ENCODE results near the gene ATG16L1.

DNA sequence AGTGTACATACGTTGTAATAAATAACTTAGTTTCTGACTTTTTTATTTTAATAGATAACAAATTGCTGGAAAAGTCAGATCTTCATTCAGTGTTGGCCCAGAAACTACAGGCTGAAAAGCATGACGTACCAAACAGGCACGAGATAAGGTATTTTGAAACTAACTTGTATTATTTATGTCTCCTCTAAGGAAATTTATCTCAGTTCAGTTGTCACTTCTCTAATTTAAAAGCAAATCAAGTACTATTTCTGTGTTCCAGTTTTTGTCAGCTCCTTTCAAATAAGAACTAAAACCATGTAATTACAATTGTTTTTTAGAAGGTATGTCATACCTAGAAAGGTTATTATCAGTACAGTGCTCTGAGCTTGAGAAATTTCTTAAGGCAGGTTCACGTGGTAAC lies 4.6 kb downstream of the ATG16L1 start:
- TF ChIP-seq, protein P1, sequence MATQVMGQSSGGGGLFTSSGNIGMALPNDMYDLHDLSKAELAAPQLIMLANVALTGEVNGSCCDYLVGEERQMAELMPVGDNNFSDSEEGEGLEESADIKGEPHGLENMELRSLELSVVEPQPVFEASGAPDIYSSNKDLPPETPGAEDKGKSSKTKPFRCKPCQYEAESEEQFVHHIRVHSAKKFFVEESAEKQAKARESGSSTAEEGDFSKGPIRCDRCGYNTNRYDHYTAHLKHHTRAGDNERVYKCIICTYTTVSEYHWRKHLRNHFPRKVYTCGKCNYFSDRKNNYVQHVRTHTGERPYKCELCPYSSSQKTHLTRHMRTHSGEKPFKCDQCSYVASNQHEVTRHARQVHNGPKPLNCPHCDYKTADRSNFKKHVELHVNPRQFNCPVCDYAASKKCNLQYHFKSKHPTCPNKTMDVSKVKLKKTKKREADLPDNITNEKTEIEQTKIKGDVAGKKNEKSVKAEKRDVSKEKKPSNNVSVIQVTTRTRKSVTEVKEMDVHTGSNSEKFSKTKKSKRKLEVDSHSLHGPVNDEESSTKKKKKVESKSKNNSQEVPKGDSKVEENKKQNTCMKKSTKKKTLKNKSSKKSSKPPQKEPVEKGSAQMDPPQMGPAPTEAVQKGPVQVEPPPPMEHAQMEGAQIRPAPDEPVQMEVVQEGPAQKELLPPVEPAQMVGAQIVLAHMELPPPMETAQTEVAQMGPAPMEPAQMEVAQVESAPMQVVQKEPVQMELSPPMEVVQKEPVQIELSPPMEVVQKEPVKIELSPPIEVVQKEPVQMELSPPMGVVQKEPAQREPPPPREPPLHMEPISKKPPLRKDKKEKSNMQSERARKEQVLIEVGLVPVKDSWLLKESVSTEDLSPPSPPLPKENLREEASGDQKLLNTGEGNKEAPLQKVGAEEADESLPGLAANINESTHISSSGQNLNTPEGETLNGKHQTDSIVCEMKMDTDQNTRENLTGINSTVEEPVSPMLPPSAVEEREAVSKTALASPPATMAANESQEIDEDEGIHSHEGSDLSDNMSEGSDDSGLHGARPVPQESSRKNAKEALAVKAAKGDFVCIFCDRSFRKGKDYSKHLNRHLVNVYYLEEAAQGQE (IDR thresholded peaks at IDR 0.05; ENCODE audit: insufficient read depth in 1 of 2, low read depth in 2 of 2, low read length in 1 of 2), result no peak
- TF ChIP-seq, protein P2, sequence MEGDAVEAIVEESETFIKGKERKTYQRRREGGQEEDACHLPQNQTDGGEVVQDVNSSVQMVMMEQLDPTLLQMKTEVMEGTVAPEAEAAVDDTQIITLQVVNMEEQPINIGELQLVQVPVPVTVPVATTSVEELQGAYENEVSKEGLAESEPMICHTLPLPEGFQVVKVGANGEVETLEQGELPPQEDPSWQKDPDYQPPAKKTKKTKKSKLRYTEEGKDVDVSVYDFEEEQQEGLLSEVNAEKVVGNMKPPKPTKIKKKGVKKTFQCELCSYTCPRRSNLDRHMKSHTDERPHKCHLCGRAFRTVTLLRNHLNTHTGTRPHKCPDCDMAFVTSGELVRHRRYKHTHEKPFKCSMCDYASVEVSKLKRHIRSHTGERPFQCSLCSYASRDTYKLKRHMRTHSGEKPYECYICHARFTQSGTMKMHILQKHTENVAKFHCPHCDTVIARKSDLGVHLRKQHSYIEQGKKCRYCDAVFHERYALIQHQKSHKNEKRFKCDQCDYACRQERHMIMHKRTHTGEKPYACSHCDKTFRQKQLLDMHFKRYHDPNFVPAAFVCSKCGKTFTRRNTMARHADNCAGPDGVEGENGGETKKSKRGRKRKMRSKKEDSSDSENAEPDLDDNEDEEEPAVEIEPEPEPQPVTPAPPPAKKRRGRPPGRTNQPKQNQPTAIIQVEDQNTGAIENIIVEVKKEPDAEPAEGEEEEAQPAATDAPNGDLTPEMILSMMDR (IDR thresholded peaks at IDR 0.05), result no peak
